ENCODE measurements around the gene FBLN2. TPM values are rescaled to one million over a fixed set of nuclear protein-coding genes. Genes with fewer than 3 reads are reported as not detected.
"Not testable (repeated sequence)": the region's sequence is repeated elsewhere in the genome, so short reads cannot be mapped to it uniquely, and the experiment has no call there.

The FBLN2 gene
- total RNA-seq, 1 experiment from 2014 or later, result not detected

DNA sequence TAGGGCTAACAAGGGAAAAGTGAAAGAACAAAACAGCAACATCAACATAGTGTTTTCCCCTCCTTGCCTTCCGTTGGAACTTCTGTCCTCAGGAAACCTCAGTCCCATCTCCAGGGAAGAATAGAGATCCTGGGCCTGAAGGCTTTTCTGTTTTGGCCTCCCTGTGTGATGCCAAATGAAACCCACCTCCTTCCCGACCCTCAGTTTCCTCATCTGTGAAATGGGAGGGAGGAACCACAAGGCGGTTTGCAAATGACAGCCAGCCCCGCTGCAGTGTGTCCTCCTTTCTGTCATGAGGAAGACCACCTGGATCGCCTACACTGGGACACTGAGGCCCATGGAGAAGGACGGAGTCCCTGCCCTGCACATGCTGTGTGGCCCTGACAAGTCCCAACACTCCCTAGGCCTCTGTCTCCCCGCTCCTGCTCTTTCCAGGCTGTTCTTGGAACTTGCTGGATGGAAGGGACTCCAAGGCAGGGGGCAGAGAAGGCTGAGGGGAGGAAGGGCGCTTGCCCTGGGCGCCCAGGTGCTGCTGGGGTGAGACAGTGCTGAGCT, 28.5 kb upstream of the FBLN2 start:
- Histone ChIP-seq H3K4me1 (peaks cover 3% of the 10 kb centered on the region; the same call in 1 of the 2 replicates), H3K4me3 (no peak overlapping the region), H3K9me3 (replicated peaks) (no peaks in the 10 kb centered on the region), H3K36me3 (no peaks in the 10 kb centered on the region), H3K27ac (no peak overlapping the region), H3K27me3 (peaks cover 22% of the 10 kb centered on the region)
- no peak for DNase-seq

DNA sequence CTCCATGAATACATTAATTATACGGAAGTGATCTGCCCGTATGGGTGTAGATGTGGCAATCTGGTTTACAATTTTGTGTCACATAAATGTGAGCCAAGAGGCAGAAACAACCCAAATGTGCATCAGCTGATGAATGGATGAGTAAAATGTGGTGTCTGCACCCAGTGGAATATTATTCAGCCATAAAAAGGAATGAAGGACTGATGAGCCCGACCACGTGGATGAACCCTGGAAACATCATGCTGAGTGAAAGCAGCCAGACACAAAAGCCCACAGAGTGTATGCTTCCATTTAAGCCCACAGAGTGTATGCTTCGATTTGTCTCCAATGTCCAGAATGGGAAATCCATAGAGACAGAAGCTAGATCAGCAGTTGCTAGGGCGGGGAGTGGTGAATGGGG, 27.6 kb upstream of the FBLN2 start:
- Histone ChIP-seq H3K9me3 (replicated peaks) (no peaks in the 10 kb centered on the region), H3K36me3 (no peaks in the 10 kb centered on the region), H3K4me1 (peaks cover 9% of the 10 kb centered on the region), H3K27ac (no peak overlapping the region), H3K27me3 (peaks cover 24% of the 10 kb centered on the region), H3K4me3 (no peak overlapping the region)
- DNase-seq, result no peak

DNA sequence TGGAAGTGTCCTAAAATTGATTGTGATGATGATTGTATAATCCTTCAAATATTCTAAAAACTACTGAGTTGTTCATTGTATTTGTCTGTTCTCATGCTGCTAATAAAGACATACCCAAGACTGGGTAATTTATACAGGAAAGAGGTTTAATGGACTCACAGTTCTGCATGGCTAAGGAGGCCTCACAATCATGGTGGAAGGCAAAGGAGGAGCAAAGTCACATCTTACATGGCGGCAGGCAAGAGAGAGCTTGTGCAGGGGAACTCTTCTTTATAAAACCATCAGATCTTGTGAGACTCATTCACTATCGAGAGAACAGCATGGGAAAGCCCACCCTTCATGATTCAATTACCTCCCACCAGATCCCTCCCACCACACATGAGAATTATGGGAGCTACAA, 27.2 kb upstream of the FBLN2 start:
- peaks cover 13% of the 10 kb centered on the region for H3K4me1 ChIP-seq
- peaks cover 24% of the 10 kb centered on the region for H3K27me3 ChIP-seq
- DNase-seq; H3K4me3 ChIP-seq; H3K9me3 ChIP-seq (replicated peaks); H3K36me3 ChIP-seq; H3K27ac ChIP-seq: not testable (repeated sequence)

DNA sequence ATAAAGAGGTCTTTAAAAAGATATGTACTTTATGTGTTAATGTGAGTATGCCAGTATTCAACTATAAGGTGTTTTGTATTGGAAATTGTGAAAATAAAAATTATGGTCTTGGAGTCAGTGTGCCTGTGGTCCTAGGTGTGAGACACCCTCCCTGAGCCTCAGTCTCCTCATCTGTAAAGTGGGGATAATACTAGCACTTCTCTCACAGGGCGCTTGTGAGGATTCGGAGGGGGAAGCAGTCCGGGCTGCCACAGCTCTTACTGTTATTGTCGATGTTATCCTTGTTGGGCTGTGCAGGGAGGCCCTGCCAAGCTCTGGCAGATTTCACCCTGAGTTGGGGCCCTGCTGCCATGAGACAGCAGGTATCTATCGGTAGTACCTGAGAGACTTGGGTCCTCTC, 26.7 kb upstream of the FBLN2 start:
- no peak overlapping the region for H3K4me3 ChIP-seq
- no peaks in the 10 kb centered on the region for H3K9me3 ChIP-seq (replicated peaks)
- H3K27ac ChIP-seq, result no peak overlapping the region
- peaks cover 13% of the 10 kb centered on the region for H3K4me1 ChIP-seq
- DNase-seq, result no peak
- H3K36me3 ChIP-seq, result no peaks in the 10 kb centered on the region
- peaks cover 22% of the 10 kb centered on the region for H3K27me3 ChIP-seq

DNA sequence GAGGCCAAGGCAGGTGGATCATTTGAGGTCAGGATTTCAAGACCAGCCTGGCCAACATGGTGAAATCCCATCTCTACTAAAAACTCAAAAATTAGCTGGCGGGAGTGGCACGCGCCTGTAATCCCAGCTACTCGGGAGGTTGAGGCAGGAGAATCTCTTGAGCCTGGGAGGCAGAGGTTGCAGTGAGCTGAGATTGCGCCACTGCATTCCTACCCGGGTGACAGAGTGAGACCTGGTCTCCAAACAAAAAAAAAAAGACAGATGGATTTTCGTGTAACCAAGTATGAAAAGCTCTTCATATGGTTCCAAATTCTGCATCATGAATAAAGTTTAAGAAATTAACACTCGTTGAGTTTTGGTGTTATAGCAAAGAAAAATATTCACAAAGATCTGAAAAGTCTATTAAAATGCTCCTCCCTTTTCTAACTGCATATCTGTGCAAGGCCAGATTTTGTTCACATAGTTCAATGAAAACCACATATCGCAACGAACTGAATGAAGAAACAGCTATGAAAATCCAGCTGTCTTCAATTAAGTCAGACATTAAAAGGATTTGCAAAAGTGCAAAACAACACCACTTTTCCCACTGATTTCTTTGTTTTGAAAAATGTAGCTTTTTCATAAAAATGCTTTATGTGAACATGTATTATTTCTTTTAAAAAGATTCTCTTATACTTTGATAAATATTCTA, 23.8 kb upstream of the FBLN2 start:
- peaks cover 13% of the 10 kb centered on the region for H3K27me3 ChIP-seq
- H3K27ac ChIP-seq, result no peak overlapping the region
- H3K4me1 ChIP-seq, result peaks cover 13% of the 10 kb centered on the region
- no peak overlapping the region for H3K4me3 ChIP-seq
- DNase-seq, result no peak
- no peaks in the 10 kb centered on the region for H3K36me3 ChIP-seq
- no peaks in the 10 kb centered on the region for H3K9me3 ChIP-seq (replicated peaks)

DNA sequence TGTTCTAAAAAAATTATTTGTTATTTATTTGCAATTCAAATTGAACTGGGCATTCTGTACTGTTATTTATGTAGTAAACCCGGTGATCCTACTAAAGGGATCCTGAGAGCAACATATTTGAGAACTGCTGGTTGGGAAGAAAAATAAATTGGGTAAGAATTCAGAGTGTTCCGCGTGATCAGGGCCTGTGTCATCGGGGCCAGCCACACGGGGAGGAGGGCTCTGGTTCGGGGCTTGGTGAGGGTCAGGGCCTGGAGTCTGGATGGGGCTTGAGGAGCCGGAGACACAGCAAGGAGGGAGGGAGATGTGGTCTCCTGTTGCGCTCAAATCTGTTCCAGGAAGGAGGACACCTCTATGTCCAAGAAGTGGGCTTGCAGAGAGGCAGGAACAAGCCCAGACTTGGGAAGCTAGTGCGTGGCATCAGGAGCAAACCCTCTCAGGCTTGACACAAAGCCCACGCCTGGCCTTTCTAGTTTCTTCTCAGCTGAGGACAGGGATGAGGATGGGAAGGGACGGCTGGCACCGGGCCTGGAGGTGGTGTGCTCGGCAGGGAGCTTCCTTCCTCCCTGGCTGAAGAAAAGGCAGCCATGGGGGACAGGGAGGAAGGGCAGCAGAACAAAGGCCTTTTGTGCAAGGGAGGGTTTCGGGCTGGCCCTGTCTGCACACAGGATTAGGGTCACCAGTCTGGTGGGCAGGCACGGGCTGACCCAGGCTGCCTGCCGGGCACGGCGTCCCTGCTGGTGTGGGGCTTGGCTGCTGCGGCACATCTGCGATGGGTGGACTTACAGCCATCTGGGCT, 22.9 kb upstream of the FBLN2 start:
- no peaks in the 10 kb centered on the region for H3K36me3 ChIP-seq
- DNase-seq, result peak in 1 of 2 experiments; percentile 57
- H3K27me3 ChIP-seq, result peaks cover 13% of the 10 kb centered on the region
- H3K4me1 ChIP-seq, result peaks cover 13% of the 10 kb centered on the region
- H3K27ac ChIP-seq, result no peak overlapping the region; the same call in 1 of the 2 replicates
- H3K4me3 ChIP-seq, result no peak overlapping the region
- no peaks in the 10 kb centered on the region for H3K9me3 ChIP-seq (replicated peaks)

DNA sequence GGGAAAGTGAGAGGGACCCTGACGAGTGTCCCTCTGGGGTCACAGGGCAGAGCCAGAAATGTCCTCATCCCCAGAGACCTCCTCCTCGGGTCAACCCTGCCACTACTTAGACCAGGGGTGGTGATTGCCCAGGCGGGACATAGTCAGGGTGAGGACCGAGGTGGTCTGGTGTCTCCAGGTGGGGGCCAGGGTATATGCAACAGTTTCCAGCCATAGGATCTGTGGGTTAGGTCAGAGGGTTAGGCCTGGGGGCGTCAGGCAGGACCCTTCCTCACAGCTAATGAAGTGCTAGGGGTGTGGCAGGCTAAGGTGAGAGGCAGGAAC, 22.3 kb upstream of the FBLN2 start:
- Histone ChIP-seq H3K27ac (no peak overlapping the region), H3K27me3 (peaks cover 13% of the 10 kb centered on the region), H3K4me3 (no peak overlapping the region), H3K4me1 (peaks cover 13% of the 10 kb centered on the region), H3K9me3 (replicated peaks) (no peaks in the 10 kb centered on the region), H3K36me3 (no peaks in the 10 kb centered on the region)
- no peak for DNase-seq

DNA sequence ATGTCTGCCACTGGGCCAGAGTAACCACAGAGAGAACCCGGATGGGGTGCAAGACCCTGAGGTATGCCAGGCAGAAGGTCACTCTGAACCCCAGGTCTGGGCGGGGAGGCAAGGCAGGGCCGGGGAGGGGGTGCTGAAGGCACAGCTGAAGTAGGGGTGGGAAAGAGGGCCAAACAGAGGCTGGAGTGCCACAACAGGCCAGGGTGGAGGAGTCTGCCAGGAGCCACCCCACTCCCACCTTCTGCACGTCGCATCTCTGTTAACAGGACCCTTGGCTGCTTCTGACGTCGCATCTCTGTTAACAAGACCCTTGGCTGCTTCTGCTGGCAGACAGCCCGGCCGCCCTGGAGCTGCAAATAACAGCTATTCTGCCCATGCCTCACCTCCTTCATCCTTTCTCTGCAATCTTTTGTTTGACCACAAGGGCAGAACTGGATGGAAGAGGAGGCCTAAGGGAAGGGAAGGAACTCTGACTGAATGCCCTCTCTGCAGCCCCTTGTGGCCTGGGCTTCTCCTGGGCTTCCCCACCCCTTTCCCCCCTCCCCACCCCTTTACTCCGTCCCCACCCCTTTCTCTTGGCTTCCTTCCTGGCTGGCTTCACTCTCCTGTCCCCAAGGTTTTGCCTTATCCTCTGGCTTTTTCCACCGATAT, 20.6 kb upstream of the FBLN2 start:
- Histone ChIP-seq H3K36me3 (no peaks in the 10 kb centered on the region), H3K4me1 (peaks cover 13% of the 10 kb centered on the region), H3K27me3 (peaks cover 13% of the 10 kb centered on the region), H3K4me3 (no peak overlapping the region), H3K9me3 (replicated peaks) (no peaks in the 10 kb centered on the region), H3K27ac (no peak overlapping the region)
- peak in 1 of 2 experiments; percentile 54 for DNase-seq

DNA sequence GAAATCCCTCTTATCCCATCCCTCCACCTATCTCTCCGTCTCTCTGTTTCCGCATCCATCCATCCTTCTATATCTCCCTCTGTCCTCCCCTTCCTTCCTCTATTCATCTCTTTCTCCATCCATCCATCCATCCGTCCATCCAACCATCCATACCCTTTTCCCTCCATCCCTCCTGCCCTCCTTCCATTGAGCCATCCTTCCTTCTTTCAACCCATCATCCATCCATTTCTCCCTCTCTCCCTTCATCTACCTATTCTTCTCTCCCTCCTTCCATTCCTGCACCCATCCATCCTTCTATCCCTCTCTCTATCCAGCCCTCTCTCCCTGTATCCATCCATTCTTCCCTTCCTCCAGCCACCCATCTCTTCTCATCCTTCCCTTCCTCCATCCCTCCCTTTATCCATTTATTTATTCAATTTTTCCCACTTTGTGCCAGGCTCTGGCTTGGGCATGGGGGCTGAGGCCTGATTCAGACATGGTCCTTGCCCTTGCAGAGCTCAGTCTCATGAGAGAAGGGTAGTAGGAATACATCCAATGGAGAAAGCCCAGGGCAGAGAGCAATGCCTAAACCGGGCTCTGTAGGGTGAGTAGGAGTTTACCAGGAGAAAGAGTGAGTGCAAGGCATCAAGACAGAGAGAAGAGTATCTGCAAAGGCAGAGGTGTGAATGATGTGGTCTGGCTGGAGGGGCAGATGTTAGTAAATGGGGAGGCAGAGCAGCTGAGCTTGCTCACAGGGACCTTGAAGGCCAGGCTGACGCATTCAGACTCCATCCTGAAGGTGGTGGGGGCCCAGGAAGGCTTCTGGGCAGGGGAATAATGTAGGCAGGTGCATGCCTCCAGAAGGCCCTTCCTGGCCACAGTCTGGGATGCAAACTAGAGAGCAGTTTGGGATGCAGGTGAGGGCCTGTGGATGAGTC, 19.5 kb upstream of the FBLN2 start:
- Histone ChIP-seq H3K4me3 (no peak overlapping the region), H3K36me3 (no peaks in the 10 kb centered on the region), H3K27me3 (peaks cover 13% of the 10 kb centered on the region), H3K4me1 (peaks cover 13% of the 10 kb centered on the region), H3K9me3 (replicated peaks) (no peaks in the 10 kb centered on the region), H3K27ac (no peak overlapping the region)
- no peak for DNase-seq

DNA sequence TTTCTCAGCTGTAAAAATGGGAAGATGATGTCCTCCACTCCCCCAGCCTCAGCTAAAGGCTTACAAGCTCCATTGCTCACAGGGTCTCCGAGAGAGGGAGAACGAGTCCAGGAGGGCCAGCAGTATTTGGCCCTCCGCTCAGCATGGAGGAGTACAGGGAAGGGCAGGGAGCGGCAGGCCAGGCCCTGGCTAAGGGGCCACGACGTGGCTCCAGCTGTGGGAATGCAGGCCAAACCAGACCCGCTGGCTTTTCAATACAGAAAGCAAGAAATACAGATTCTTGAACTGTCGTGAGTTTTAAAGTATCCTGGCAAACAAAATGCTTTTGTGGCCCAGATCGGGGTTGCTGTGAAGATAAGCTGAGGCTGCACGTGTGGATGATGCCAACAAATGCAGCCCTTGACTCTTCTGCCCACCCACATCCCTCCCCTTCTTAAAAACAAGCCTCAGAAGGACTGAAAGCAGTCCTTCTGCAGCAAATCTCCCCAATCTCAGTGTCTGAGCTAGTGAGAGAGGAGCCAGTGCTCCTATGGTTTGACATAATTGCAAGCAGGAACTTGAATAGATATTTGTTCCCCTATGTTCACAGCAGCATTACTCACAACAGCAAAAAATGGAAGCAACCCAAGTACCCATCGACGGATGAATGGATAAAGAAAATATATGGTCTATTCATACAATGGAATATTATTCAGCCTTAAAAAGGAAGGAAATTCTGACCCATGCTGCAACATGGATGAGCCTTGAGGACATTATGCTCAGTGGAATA, 18.5 kb upstream of the FBLN2 start:
- no peak overlapping the region for H3K27ac ChIP-seq
- no peak overlapping the region for H3K4me3 ChIP-seq
- no peaks in the 10 kb centered on the region for H3K36me3 ChIP-seq
- no peak for DNase-seq
- peaks cover 10% of the 10 kb centered on the region for H3K27me3 ChIP-seq
- H3K9me3 ChIP-seq (replicated peaks), result no peaks in the 10 kb centered on the region
- H3K4me1 ChIP-seq, result peaks cover 10% of the 10 kb centered on the region

DNA sequence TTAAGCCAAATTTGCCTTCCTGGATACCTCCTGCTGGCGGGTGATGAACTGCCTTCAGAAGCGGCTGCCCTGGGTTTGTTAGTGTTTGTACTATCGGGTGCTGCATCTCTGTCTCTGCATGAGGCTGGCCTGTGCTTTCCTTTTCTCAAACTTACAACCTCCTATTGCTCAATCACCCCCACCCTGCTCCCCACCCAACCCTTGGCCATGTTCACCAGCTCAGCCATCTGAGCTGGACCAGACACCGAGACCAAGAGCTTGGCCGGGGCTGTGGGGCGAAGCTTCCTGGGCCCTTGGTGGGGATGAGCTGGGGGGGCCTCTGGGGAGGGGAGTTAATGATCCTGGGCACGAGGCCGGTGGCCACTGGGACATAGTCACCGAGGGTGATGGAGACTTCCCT, 16.8 kb upstream of the FBLN2 start:
- no peak for DNase-seq
- peaks cover 9% of the 10 kb centered on the region for H3K27me3 ChIP-seq
- H3K36me3 ChIP-seq, result no peaks in the 10 kb centered on the region
- H3K4me3 ChIP-seq, result no peak overlapping the region
- H3K27ac ChIP-seq, result no peak overlapping the region
- H3K4me1 ChIP-seq, result no peaks in the 10 kb centered on the region
- H3K9me3 ChIP-seq (replicated peaks), result no peaks in the 10 kb centered on the region

DNA sequence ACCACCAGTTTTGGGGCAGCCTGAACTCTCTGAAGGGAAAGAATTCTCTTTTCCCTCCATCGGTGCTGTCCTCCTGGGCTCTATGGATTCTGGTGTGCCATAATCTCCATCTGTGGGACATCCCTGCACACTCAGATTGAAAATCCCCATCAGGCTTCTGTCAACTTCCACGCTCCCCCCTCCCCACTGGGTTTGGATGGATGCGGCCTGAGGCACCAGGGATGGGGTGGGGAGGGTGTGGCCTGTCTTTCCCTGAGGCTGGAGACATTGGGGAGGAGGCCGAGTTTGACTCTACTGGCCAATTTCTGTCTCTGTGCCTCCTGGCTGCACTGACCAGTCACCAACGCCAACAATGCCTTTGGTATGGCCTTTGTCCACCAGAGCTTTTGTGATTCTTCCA, 16.3 kb upstream of the FBLN2 start:
- Histone ChIP-seq H3K27ac (no peak overlapping the region), H3K4me1 (no peaks in the 10 kb centered on the region), H3K4me3 (no peak overlapping the region), H3K27me3 (peaks cover 4% of the 10 kb centered on the region; the same call in 1 of the 2 replicates), H3K36me3 (no peaks in the 10 kb centered on the region), H3K9me3 (replicated peaks) (no peaks in the 10 kb centered on the region)
- DNase-seq, result no peak

DNA sequence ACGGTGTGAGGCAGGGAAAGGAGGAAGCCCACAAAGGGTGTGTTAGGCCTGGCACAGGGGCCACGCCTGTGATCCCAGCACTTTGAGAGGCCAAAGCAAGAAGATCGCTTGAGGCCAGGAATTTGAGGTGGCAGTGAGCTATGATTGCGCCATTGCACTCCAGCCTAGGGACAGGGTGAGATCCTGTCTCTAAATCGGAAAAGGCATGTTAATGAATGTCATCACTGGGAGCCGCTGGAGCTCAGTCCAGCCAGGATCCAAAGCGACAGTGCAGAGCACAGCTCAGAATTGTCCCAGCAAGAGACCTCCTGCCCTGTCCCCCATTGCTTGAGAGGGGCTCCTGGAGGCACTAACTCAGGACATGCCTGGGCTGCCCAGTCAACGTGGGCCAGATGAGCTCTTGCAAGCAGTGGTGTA, 15.0 kb upstream of the FBLN2 start:
- Histone ChIP-seq H3K36me3 (no peaks in the 10 kb centered on the region), H3K27me3 (no peaks in the 10 kb centered on the region), H3K9me3 (replicated peaks) (no peaks in the 10 kb centered on the region), H3K27ac (no peak overlapping the region), H3K4me1 (no peaks in the 10 kb centered on the region), H3K4me3 (no peak overlapping the region)
- no peak for DNase-seq

DNA sequence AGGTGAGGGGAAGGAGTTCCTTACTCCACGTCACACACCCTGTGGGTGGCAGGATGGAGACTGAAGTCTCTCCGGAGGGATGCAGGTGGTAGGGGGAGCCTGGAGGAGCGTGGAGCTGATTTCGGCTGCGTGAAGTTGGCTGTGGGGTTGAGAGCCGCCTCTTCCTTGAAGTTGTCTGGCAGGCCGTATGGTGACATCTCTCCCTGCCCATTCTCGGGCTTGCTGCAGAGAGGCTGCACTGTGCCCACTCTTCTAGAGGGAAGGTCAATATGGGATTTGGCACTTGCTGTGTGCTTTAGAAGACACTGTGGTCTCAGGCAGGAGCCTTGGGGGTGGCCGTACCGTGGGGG, 13.4 kb upstream of the FBLN2 start:
- Histone ChIP-seq H3K27ac (no peak overlapping the region), H3K4me1 (no peaks in the 10 kb centered on the region), H3K36me3 (no peaks in the 10 kb centered on the region), H3K4me3 (no peak overlapping the region), H3K27me3 (no peaks in the 10 kb centered on the region), H3K9me3 (replicated peaks) (no peaks in the 10 kb centered on the region)
- DNase-seq, result no peak
